NOMO-1 treated with DMSO at 0.1 percent for 48 hours (cell line): ENCODE data around the gene TTLL10.
"Not testable (repeated sequence)": the region's sequence is repeated elsewhere in the genome, so short reads cannot be mapped to it uniquely, and the experiment has no call there.

ENCODE experiments used
- DNase-seq: peaks from one replicate; lab custom pipeline; 2025; ENCODE audit not compliant: unreplicated experiment; lab: John Stamatoyannopoulos, UW

The TTLL10 gene

GRCh38 chr1:1170215-1171091, 3.2 kb upstream of the TTLL10 start:
- DNase-seq, result no peak

GRCh38 chr1:1171161-1171545, 2.5 kb upstream of the TTLL10 start:
- DNase-seq, result no peak

GRCh38 chr1:1171546-1172340, 1.9 kb upstream of the TTLL10 start:
- no peak for DNase-seq

- no peak for DNase-seq
Measured at GRCh38 chr1:1173061-1173792, 453 bp upstream of the TTLL10 start.

- DNase-seq, result no peak
Measured at GRCh38 chr1:1175221-1176062, 1.8 kb downstream of the TTLL10 start.

GRCh38 chr1:1176063-1176761, 2.5 kb downstream of the TTLL10 start:
- not testable (repeated sequence) for DNase-seq

GRCh38 chr1:1176931-1177330, 3.3 kb downstream of the TTLL10 start:
- DNase-seq, result no peak

GRCh38 chr1:1177452-1178206, 3.9 kb downstream of the TTLL10 start:
- DNase-seq, result no peak

GRCh38 chr1:1178794-1179331, 5.2 kb downstream of the TTLL10 start:
- DNase-seq, result no peak

GRCh38 chr1:1179346-1179982, 5.8 kb downstream of the TTLL10 start:
- DNase-seq, result no peak

GRCh38 chr1:1179983-1180861, 6.5 kb downstream of the TTLL10 start:
- DNase-seq, result no peak

GRCh38 chr1:1181129-1181937, 7.7 kb downstream of the TTLL10 start:
- DNase-seq, result no peak

- DNase-seq, result no peak
Measured at GRCh38 chr1:1181938-1182410, 8.3 kb downstream of the TTLL10 start.

- DNase-seq, result no peak
Measured at GRCh38 chr1:1182491-1183220, 9.0 kb downstream of the TTLL10 start.

- DNase-seq, result no peak
Measured at GRCh38 chr1:1183221-1183747, 9.6 kb downstream of the TTLL10 start.
